Stimulated activated CD4-positive, alpha-beta T cell treated with anti-CD3 and anti-CD28 coated beads, TNF-alpha, amount 100 ng/mL, for 24 hours (primary cell): ENCODE measurements around the gene TERB2.
"Not testable (repeated sequence)": the region's sequence is repeated elsewhere in the genome, so short reads cannot be mapped to it uniquely, and the experiment has no call there.

Source experiments
- DNase-seq, 3 experiments: peaks; one replicate each; pipeline ENCODE4 v3.0.0-alpha.2; 2020; ENCODE audit warnings: low read depth in 3 of 3

Gene TERB2

DNA sequence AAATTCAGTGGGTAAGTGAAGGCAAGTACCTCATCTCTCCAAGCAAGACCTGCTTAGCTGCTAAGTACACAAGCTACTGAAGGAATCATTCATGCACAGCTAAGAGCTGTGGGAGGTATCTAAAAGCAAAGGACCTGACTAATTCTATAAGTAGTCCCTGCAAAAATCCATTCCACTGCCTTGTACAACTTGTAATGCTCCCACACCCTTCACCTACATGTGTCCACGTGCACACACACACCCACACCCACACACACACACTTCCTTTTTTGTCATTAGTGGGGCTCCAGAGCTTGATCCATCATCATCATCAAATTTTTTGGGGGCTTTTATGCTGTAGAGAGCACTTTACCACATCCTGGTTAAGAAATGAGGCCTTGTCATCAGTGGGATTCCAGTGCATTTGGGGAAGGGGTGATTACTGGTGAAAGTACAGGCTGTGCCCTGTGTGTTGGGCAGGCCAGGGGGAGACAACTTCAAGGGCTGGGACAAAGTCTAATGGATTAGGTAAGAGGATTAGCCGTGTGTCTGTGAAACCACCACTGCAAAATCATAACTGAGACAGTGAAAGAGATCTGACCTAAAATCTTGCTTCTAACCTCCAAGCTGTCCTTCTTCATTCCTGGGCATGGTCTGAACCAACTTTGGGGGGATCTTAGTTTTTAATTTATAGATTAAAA, 47.4 kb downstream of the TERB2 start:
- not testable (repeated sequence) for DNase-seq

DNA sequence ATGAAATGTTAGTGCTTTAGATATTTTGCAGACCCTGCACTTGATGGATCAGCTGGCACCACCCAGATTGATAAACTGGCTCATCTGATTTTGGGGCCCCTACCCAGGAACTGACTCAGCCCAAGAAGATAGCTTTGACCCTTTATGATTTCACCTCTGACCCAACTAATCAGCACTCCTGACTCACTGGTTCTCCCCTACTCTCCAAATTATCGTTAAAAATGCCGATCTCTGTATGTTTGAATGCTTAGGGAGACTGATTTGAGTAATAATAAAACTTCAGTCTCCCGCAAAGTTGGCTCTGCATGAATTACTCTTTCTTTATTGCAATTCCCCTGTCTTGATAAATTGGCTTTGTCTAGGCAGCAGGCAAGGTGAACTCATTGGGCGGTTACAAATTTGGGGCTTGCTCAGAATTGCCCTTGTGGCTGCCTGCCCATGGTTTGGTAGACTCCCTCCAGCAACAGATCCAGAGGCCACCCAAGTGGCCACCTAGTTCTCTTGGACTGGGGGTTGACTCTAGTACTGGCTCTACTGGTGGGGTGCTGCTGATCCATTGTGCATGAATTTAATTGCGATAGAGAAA, 48.2 kb downstream of the TERB2 start:
- DNase-seq = not testable (repeated sequence)

DNA sequence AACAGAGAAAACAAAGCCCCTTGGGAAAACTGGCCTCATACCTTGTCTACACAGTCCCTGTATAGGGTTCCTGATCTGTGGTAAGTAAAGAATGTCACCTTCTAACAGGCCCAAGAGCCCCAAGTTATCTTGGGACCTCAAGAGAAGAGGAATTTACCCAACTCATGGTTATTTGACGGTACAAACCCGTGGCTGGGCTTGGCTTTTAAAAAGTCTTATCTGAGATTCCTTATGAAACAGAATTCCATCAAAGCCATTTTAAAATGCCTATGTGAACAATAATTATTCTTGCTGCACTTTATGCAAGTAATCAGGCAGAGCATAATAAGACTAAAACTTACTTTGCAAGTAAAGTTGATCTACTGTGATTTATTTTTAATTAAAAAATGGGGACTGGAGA, 52.6 kb downstream of the TERB2 start:
- no peak for DNase-seq

DNA sequence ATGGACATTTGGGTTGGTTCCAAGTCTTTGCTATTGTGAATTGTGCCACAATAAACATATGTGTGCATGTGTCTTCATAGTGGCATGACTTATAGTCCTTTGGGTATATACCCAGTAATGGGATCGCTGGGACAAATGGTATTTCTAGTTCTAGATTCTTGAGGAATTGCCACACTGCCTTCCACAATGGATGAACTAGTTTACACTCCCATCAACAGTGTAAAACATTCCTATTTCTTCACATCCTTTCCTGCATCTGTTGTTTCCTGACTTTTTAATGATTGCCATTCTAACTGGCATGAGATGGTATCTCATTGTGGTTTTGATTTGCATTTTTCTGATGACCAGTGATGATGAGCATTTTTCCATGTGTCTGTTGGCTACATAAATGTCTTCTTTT, 58.6 kb downstream of the TERB2 start:
- not testable (repeated sequence) for DNase-seq

DNA sequence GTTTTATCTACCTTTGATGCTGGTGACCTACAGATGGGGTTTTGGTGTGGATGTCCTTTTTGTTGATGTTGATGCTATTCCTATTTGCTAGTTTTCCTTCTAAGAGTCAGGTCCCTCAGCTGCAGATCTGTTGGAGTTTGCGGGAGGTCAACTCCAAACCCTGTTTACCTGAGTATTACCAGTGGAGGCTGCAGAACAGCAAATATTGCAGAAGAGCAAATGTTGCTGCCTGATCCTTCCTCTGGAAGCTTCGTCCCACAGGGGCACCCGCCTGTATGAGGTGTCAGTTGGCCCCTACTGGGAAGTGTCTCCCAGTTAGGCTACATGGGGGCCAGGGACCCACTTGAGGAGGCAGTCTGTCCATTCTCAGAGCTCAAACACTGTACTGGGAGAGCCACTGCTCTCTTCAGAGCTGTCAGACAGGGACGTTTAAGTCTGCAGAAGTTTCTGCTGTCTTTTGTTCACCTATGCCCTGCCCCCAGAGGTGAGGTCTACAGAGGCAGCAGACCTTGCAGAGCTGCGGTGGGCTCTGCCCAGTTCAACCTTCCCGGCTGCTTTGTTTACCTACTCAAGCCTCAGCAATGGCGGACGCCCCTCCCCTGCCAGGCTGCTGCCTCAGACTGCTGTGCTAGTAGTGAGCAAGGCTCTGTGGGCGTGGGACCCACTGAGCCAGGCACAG, 63.9 kb downstream of the TERB2 start:
- not testable (repeated sequence) for DNase-seq

DNA sequence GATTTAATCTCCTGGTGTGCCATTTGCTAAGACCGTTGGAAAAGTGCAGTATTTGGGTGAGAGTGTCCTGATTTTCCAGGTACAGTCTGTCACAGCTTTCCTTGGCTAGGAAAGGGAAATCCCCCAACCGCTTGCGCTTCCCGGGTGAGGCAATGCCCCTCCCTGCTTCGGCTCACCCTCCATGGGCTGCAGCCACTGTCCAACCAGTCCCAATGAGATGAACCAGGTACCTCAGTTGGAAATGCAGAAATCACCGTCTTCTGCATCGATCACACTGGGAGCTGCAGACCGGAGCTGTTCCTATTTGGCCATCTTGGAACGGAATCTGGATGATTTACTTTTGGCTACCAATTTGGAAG, 64.4 kb downstream of the TERB2 start:
- DNase-seq = not testable (repeated sequence)

DNA sequence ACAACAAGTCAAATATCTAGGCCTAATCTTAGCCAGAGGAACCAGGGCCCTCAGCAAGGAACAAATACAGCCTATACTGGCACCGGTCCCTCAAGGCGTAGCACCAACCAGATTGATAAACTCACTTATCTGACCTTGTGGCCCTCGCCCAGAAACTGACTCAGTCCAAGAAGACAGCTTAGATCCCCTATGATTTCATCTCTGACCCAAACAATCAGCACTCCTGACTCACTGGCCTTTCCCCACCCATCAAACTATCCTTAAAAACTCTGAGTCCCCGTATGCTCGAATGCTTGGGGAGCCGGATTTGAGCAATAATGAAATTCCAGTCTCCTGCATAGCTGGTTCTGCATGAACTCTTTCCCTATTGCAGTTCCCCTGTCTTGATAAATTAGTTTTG, 64.9 kb downstream of the TERB2 start:
- DNase-seq = no peak

DNA sequence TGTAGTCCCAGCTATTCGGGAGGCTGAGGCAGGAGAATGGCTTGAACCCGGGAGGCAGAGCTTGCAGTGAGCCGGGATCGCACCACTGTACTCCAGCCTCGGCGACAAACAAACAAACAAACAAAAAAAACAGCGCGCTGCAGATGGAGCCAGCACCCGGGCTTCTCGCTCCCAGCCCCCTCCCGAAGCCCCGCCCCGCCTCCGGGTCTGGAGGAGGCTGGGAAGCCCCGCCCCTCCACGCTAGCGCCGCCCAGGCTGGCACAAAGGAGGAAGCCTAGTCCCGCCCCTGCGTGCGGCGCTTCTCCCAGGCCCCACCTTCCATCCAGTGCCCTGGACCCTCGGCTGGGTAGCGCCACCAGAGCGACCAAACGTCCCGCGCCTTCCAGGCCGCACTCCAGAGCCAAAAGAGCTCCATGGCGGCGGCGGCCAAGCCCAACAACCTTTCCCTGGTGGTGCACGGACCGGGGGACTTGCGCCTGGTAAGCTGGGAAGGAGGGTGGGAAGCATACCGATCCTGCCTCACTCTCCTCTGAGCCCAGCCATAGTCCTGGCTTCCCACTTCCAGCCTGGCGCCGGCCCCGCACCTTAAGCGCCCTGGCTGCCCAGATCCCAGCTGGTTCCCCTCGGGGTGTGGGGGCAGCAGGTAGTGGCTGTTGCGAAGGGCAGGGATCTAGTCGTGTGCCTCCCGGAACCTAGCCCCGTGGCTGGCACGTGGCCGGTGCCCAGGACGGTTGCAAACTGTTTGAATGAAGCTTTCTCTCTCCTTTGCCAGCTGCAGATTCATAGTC, 66.6 kb downstream of the TERB2 start, which contains the start of gene SORD:
TSS of gene SORD (plus strand) at position 325 of the 788 bp plus-strand sequence. CDS start at position 414, 89 bp downstream.
- peak; percentile 77 to 94 (median 86) for DNase-seq

DNA sequence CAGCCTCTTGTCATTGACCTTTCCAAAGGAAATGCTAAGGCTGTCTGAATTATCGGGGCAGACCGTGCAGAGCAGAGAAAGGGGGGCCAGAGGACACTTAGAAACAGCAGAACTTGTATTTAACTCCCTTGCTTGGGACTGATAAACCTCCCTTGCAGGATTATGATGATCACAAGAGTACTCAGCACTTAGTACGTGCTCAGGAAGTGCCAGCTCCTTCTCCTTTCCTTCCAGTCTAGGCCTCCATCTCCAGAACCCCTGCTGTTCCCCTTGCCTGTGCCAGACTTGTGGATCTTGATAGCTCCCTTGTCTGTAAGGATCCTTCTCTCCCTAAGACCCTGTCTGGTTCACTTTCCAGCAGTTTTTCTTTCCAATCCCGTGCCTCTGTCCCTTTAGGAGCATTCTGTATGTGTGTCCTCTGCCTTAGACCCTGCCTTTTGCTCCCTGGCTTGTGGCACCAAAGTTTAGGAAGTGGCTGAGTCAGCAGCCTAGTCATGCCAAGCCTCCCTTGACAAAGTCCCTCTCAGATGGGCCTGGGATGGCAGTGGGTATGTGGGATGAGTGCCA, 67.3 kb downstream of the TERB2 start:
- no peak for DNase-seq

DNA sequence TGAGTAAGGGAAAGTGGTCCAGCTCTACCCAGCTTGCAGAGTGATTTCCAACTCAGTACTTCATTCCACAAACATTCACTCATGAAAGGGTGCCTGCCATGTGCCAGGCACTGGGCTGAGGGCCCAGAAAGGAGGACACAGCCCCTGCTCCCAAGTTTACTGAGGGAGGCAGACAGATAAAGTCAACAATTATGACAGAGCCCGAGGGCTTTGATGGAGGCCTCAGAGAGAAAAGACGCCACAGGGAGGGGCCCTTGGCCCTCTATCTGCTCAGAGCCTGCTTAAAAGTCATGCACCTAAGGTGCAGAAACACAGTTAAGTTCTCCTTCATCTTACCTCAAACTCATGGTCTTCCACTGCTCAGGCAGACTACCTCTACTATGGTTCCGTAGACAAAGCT, 68.2 kb downstream of the TERB2 start:
- not testable (repeated sequence) for DNase-seq

DNA sequence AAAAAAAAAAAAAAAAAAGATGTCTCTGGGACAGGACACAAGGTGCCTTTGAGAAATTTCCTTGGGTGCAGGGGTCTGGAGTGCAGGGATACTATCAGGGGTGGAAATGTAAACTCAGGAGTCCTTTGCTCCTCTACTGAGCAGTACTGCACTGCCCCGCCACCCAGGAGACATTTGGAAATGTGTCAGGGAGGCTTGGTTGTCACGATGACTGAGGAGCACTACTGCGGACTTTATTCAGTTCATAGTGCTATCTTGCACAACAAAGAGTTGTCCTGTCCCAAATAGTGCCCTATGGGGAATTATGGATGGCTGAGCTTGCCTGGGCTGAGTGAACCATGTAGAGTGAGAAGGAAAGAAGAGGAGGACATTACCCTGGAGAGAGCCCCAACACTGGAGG, 69.1 kb downstream of the TERB2 start:
- DNase-seq = not testable (repeated sequence)

DNA sequence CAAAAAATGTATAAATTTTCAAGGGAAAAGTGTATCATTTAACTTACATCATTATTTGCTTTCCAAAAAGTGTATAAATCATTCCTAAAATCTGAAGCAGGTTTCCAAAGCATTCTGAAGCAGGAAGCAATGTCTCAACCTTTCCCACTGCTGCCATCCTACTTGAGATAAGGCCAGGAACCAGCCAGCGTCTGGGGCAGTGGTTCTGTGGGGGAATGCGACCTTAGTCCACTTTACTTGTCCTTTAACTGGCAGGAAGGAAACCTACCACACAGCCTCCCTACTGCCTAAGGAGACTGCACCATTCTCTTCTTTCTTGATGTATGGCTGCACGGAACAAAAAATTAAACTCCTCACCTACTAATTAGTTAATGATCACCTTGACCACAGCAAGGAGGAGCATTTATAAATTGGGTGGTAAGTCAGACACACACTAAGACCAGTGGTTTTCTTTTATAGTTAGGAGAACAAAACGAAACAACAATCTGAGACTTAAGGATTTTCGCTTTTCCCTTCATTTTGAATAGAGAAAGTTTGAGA, 70.2 kb downstream of the TERB2 start:
- DNase-seq = no peak

DNA sequence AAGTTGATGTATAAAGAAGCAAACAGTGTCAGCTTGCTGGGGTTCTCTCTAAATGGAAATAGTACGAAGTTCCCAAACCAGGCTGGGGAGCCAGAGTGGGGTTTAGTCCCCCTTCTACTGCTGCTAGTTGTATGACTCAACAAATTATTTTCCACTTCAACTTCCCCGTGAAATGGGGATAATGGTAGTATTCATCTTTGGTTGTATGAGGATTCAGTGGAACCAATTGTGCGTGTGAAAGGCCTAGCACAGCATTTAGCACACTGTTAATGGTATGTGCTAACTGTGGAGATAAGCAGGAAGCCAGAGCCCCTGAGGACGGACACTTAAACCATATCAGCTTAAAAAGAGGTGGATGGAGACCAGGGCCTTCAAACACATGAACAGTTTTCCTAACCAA, 70.7 kb downstream of the TERB2 start:
- no peak for DNase-seq
